OCI-LY7 (cell line): ENCODE measurements around the gene CRYBG2.

Source experiments
- EZH2phosphoT487 ChIP-seq: fragments of 200-600 bp; sonication (generic); IDR thresholded peaks from 2 replicates; pipeline ENCODE4 v1.6.1; 2018; ENCODE audit warnings: low read depth, borderline replicate concordance, mild to moderate bottlenecking, mixed run types, antibody characterized with exemption, low read length, moderate library complexity, mixed read lengths
- TF ChIP-seq, protein P1 (sequence below): fragments of 200-600 bp; sonication (generic); conservative IDR thresholded peaks from 2 replicates; pipeline ENCODE4 v1.5.1; 2014; ENCODE audit warnings: mild to moderate bottlenecking, antibody characterized with exemption, low read length, moderate library complexity, mixed read lengths

DNA sequence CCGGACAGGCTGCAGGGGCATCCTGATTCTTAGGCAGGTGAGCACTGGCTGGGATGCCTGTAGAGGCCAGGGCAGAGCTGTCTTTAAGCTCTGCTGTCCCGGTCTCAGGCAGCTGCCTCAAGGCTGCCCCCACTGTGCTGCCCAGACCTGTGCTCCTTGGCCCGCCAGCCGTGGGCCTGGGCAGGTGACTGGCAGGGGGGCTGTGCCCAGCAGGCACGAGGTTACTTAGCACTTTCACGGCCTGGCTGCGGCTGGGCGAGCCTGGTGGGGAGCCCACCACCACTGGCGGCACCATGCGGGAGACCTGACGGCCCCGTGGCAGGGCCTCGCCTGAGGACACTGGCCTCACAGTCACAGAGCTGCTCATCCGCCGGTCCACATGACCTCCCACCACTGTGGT, 8.2 kb downstream of the CRYBG2 start:
- TF ChIP-seq, protein P1, sequence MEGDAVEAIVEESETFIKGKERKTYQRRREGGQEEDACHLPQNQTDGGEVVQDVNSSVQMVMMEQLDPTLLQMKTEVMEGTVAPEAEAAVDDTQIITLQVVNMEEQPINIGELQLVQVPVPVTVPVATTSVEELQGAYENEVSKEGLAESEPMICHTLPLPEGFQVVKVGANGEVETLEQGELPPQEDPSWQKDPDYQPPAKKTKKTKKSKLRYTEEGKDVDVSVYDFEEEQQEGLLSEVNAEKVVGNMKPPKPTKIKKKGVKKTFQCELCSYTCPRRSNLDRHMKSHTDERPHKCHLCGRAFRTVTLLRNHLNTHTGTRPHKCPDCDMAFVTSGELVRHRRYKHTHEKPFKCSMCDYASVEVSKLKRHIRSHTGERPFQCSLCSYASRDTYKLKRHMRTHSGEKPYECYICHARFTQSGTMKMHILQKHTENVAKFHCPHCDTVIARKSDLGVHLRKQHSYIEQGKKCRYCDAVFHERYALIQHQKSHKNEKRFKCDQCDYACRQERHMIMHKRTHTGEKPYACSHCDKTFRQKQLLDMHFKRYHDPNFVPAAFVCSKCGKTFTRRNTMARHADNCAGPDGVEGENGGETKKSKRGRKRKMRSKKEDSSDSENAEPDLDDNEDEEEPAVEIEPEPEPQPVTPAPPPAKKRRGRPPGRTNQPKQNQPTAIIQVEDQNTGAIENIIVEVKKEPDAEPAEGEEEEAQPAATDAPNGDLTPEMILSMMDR: no peak
- TF ChIP-seq EZH2phosphoT487: no peak
